GM12892 (cell line): ENCODE results near the gene EYS.

ENCODE experiments used
- POLR2A ChIP-seq: IDR thresholded peaks from 2 replicates; pipeline ENCODE4 v1.6.1; 2011; ENCODE audit warnings: low read depth, low read length, control low read depth
- TAF1 ChIP-seq: IDR thresholded peaks from 2 replicates; pipeline ENCODE4 v1.6.1; 2011; ENCODE audit warnings: low read depth, mild to moderate bottlenecking, control low read depth, low read length, borderline replicate concordance

GRCh38 chr6:63899550-63899949, 1807.5 kb downstream of the EYS start:
- TF ChIP-seq POLR2A (no peak), TAF1 (no peak)
